Epithelial cell of esophagus (primary cell): ENCODE measurements around the gene AGT.
"Not testable (repeated sequence)": the region's sequence is repeated elsewhere in the genome, so short reads cannot be mapped to it uniquely, and the experiment has no call there.

Experiments used
- DNase-seq: peaks from one replicate; pipeline ENCODE4 v3.0.0; 2010; ENCODE audit warnings: low read depth
- H3K4me3 ChIP-seq: 2 replicates; pipeline ENCODE4 v1.5.1; 2011; ENCODE audit warnings: mild to moderate bottlenecking, low read length, control low read depth
- CTCF ChIP-seq: IDR thresholded peaks from 2 replicates; pipeline ENCODE4 v1.5.1; 2011; ENCODE audit warnings: low read depth, mild to moderate bottlenecking, low read length, control low read depth, inconsistent platforms; ENCODE audit not compliant: insufficient read depth; ENCODE audit errors: missing control alignments

The AGT gene

GRCh38 chr1:230658691-230659090 is 55.2 kb downstream of the AGT start:
- H3K4me3 ChIP-seq = no peak overlapping the region
- no peak for DNase-seq
- TF ChIP-seq CTCF = no peak

DNA sequence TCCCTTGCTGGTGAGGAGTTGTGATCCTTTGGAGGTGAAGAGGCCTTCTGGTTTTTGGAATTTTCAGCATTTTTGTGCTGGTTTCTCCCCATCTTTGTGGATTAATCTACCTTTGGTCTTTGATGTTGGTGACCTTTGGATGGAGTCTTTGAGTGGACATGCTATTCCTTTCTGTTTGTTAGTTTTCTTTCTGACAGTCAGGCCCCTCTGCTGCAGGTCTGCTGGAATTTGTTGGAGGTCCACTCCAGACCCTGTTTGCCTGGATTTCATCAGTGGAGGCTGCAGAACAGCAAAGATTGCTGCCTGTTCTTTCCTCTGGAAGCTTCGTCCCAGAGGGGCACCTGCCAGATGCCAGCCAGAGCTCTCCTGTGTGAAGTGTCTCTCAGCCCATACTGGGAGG is 55.8 kb downstream of the AGT start:
- H3K4me3 ChIP-seq, DNase-seq: not testable (repeated sequence)

DNA sequence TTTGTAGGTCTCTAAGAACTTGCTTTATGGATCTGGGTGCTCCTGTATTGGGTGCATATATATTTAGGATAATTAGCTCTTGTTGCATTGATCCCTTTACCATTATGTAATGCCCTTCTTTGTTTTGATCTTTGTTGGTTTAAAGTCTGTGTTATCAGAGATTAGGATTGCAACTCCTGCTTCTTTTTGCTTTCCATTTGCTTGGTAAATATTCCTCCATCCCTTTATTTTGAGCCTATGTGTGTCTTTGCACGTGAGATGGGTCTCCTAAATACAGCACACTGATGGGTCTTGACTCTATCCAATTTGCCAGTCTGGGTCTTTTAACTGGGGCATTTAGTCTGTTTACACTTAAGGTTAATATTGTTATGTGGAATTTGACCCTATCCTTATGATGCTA is 57.2 kb downstream of the AGT start:
- H3K4me3 ChIP-seq, DNase-seq: not testable (repeated sequence)
